Loucy (cell line): ENCODE results near the gene SLC22A4.

Experiments used
- CTCF ChIP-seq: fragments of 200-600 bp; sonication (generic); conservative IDR thresholded peaks from 2 replicates; pipeline ENCODE4 v1.5.1; 2014; ENCODE audit warnings: mild to moderate bottlenecking, antibody characterized with exemption, low read length
- EZH2phosphoT487 ChIP-seq: fragments of 200-600 bp; IDR thresholded peaks from 2 replicates; pipeline ENCODE4 v1.6.1; 2018; ENCODE audit warnings: antibody characterized with exemption, mild to moderate bottlenecking, moderate library complexity, borderline replicate concordance

- TF ChIP-seq CTCF, result no peak
- TF ChIP-seq EZH2phosphoT487, result no peak
Measured at GRCh38 chr5:132377738-132378137, 83.5 kb downstream of the SLC22A4 start.
